OCI-M1 (cell line): ENCODE measurements around the gene CCT2.
A peak's percentile ranks its signal among the peaks of the same experiment; 100 is the strongest.

Source experiments
- DNase-seq: peaks from one replicate; lab custom pipeline; 2025; lab: John Stamatoyannopoulos, UW

The CCT2 gene

GRCh38 chr12:69585189-69586062 is at the start of gene CCT2:
Gene CCT2, plus strand, starts transcription at chr12:69585459. Its CDS starts 63 bp downstream, at chr12:69585522.
- DNase-seq: peak; percentile 98

GRCh38 chr12:69540987-69541386 is 44.3 kb upstream of the CCT2 start:
- DNase-seq: no peak

GRCh38 chr12:69544087-69544486 is 41.2 kb upstream of the CCT2 start:
- DNase-seq: no peak

- DNase-seq: no peak
Measured at GRCh38 chr12:69545081-69545480, 40.2 kb upstream of the CCT2 start.

GRCh38 chr12:69546693-69547438 is 38.4 kb upstream of the CCT2 start:
- no peak for DNase-seq

GRCh38 chr12:69548687-69549086 is 36.6 kb upstream of the CCT2 start:
- DNase-seq: no peak

GRCh38 chr12:69550569-69551350 is 34.5 kb upstream of the CCT2 start:
- DNase-seq: no peak

- no peak for DNase-seq
Measured at GRCh38 chr12:69553628-69554248, 31.5 kb upstream of the CCT2 start.

- DNase-seq: no peak
Measured at GRCh38 chr12:69555461-69555860, 29.8 kb upstream of the CCT2 start.

GRCh38 chr12:69556383-69556782 is 28.9 kb upstream of the CCT2 start:
- DNase-seq: no peak

- no peak for DNase-seq
Measured at GRCh38 chr12:69563166-69563762, 22.0 kb upstream of the CCT2 start.

- no peak for DNase-seq
Measured at GRCh38 chr12:69566603-69567002, 18.7 kb upstream of the CCT2 start.

GRCh38 chr12:69569236-69569635 is 16.0 kb upstream of the CCT2 start:
- DNase-seq: no peak

GRCh38 chr12:69570000-69570516 is 15.2 kb upstream of the CCT2 start:
- no peak for DNase-seq

GRCh38 chr12:69570545-69571399 is 14.5 kb upstream of the CCT2 start:
- DNase-seq: peak; percentile 72

- DNase-seq: no peak
Measured at GRCh38 chr12:69575346-69575745, 9.9 kb upstream of the CCT2 start.

- DNase-seq: peak; percentile 19
Measured at GRCh38 chr12:69578283-69578682, 7.0 kb upstream of the CCT2 start.

GRCh38 chr12:69579029-69579428 is 6.2 kb upstream of the CCT2 start:
- DNase-seq: no peak

- no peak for DNase-seq
Measured at GRCh38 chr12:69580074-69580473, 5.2 kb upstream of the CCT2 start.

- peak; percentile 64 for DNase-seq
Measured at GRCh38 chr12:69583203-69583602, 2.1 kb upstream of the CCT2 start.
